ENCODE data around the gene CLDN9.

Gene CLDN9

DNA sequence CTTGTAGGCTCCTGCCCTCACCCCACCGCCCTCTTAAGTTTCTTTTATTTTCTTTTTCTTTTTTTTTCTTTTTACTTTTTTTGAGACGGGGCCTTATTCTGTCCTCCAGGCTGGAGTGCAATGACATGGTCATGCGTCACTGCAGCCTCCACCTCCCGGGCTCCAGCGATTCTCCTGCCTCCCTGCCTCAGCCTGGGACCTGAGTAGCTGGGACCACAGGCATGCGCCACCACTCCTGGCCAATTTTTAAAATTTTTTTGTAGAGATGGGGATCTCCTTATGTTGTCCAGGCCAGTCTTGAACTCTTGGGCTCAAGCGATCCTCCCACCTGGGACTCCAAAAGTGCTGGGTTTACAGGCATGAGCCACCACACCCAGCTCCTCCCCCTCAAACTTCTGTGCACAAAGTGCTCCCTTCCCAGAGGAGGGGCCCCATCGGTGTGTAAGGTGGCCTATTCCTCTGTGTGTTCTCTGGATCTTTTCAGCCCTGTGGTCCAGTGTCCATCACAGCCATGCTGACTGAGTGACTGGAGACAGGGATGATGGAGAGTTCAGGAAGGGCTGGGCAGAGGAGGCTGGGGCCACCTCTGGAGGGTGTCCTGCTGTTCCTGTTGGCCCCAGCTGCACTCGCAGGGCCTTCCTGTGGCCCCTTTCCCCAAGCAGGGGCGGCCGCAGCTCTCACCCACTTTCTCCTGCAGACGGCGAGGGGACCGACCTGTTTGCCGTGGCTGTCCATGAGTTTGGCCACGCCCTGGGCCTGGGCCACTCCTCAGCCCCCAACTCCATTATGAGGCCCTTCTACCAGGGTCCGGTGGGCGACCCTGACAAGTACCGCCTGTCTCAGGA lies 43.8 kb downstream of the CLDN9 start:
- DNase-seq (ENCODE audit: low spot score): no peak

DNA sequence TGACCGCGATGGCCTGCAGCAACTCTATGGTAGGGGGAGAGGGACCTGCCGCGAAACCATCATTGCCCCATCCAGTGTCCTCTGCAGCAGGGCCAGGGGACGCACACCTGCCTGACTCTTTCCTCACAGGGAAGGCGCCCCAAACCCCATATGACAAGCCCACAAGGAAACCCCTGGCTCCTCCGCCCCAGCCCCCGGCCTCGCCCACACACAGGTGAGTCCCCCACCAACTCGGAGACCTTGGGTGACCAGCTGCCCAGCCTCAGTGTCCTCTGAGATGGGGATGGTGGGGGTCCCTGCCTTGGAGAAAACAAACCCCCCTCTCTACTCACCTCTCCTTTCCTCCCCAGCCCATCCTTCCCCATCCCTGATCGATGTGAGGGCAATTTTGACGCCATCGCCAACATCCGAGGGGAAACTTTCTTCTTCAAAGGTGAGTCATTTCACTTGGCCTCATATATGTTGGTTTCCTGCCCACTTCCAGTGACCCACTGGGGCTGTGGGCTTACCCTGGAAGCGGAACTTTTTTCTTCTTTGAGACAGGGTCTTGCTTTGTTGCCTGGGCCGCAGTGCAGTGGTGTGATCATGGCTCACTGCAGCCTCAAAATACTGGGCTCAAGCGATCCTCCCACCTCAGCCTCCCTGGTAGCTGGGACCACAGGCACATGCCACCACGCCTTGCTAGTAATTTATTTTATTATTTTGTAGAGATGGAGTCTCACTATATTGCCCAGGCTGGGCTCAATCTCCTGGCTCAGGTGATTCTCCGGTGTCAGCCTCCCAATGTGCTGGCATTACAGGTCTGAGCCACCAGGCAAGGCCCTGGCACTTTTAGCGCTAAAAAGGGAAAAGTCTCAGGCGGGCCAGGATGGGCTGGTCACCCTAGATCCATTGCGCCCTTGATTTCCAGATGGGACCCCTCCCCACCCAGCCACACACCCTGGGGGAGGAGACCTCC lies 44.7 kb downstream of the CLDN9 start:
- DNase-seq (ENCODE audit: low spot score): no peak

DNA sequence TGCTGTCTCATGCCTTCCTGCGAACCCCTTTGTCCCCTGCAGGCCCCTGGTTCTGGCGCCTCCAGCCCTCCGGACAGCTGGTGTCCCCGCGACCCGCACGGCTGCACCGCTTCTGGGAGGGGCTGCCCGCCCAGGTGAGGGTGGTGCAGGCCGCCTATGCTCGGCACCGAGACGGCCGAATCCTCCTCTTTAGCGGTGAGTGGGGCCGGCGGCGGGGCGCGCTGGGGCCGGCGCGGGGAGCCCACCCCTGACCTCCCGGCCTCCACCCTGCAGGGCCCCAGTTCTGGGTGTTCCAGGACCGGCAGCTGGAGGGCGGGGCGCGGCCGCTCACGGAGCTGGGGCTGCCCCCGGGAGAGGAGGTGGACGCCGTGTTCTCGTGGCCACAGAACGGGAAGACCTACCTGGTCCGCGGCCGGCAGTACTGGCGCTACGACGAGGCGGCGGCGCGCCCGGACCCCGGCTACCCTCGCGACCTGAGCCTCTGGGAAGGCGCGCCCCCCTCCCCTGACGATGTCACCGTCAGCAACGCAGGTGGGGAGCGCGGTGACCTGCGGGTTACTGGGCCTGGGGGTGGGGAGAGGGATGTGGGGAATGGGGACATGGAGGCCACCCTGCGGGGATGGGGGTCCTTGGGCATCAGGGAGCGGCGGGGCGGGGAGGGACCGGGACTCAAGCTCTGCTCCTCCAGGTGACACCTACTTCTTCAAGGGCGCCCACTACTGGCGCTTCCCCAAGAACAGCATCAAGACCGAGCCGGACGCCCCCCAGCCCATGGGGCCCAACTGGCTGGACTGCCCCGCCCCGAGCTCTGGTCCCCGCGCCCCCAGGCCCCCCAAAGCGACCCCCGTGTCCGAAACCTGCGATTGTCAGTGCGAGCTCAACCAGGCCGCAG lies 45.7 kb downstream of the CLDN9 start:
- no peak for DNase-seq (ENCODE audit: low spot score)

DNA sequence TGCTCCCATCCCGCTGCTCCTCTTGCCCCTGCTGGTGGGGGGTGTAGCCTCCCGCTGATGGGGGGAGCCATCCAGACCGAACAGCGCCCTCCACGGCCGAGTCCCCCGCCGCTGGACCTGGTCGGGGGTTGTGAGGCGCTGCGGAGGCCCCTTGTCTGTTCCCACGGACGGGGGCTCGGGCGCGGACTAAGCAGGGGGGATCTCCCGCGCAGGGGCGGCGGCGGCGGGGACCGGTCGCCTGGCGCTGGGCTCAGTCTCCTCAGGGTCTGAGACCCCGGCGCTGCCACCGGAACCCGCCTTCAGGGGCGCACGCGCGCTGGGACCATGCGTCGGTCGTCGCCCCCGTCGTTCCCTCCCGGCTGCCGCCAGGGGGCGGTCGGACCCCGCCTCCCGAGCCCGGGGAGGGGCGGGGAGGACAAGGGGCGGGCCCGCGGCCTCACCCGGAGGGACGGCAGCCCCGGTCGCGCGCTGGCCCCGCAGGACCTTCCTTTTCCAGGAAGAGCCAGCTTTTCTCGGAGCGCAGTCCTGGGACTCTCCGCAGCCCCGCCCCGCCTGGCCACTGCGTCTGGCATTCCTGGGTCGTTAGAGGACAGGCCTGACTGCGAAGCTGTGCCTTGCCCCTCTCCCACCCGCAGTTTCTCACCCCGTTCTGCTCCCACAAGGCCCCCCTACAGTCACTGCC lies 46.5 kb downstream of the CLDN9 start:
- peak; percentile 83 for DNase-seq (ENCODE audit: low spot score)

DNA sequence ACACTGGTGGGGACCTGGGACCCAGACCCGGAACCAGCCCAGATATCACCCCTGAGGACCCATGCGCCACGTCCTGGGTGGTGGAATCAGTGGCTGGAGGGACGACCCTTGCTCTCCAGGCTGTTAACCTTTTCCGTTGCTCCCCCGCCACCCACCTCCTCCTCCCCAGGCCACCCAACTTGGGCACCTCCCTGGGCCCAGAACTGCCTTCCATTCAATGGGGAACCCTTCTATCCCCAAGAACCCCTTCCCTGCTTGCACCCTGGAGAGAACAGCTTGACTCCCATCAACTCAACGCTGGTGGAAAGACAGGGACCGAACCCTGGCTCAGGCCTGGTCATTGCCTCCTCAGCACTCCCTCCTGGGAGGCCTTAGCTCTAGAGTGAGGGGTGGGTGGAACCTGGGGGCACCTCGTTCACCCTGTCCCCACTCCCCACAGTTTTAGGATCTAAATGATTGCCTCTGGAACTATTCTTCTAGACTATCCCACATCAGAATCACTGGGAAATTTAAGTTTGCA lies 47.1 kb downstream of the CLDN9 start:
- DNase-seq (ENCODE audit: low spot score): no peak

DNA sequence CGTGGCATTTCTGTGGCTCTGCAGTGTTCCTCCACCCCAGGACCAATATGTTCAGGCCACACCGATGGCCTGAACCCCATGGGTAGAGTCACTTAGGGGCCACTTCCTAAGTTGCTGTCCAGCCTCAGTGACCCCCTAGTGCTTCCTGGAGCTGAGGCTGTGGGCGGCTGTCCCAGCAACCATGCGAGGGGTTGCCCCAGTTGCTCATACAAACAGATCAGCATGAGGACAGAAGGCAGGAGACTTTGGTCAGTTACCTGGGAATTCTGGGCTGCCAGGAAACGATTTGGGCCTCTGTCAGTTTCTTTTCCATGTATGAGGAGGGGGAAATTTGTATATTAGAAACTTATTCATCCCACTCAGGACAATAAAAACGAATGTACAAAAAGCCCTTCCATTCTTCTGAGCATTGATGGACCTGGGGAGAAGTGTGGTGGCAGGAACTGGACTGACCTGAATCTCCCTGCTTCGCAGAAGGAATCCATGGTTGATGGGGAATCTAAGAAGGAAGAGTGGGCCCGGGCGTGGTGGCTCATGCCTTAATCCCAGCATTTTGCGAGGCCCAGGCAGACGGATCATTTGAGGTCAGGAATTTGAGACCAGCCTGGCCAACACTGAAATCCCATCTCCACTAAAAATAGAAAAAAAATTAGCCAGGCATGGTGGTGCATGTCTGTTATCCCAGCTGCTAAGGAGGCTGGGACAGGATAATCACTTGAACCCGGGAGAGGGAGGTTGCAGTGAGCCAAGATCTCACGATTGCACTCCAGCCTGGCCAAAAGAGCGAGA lies 47.8 kb downstream of the CLDN9 start:
- no peak for DNase-seq (ENCODE audit: low spot score)

DNA sequence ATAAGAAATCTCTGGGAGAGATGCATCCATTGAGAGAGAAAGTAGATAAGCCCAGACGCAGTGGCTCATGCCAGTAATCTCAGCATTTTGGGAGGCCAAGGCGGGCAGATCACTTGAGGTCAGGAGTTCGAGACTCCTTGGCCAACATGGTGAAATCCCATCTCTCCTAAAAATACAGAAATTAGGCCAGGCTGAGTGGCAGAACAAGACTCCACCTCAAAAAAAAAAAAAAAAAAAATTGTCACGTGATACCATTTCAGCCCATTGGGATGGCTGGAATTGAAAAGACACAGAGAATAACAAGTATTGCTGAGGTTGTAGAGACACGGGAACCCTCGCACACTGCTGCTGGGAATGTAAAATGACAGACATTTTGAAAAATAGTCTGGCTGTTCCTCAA lies 49.8 kb downstream of the CLDN9 start:
- no peak for DNase-seq (ENCODE audit: low spot score)

DNA sequence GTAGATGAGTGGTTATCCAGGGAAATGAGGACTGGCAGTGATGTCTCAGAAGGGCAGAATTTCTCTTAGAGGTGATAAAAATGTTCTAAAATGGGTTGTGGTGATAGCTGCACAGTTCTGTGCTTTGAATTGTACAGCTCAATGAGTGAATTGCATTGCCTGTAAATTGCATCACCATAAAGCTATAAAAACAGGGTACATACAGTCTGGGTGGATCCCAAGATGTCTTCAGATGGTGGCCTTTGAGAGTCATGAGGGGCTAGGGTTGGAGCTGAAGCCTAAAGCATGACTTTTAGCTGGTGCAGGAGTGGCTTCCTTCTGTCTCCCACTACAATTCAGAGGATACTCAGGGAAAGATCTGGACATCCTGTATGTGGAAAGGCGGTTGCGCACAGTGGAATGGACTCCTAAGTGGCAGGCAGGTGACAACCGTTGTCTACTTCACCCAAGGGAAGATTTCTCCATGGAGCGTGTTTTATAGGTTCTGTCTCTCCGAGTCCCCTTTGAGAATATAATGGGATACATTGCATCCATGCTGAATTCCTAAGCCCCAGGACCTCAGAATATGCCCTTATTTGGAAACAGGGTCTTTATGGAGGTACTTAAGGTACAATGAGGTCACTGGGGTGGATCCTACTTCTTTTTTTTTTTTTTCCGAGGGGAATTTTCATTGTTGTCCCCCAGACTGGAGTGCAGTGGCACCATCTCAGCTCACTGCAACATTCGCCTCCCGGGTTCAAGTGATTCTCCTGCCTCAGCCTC lies 51.1 kb downstream of the CLDN9 start:
- DNase-seq (ENCODE audit: low spot score): no peak
